Measurements from ENCODE around the gene RAB7B.

The RAB7B gene

DNA sequence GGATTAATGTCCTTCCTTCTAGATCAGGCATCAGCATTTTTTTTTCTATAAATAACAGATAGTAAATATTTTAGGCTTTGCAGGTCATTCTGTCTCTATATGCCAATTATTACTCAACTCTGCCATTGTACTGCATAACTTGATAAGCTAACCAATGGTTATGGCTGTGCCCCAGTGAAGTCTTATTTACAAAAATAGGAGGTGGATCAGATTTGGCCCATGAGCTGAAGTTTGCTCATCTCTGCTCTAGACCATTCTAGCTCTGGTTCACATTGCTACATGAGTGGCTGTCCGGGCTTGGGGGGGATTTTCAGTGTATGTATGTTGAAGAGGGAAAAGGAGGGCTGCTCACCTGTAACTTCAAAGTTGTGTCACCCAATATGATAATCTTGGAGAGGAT is 10.1 kb downstream of the RAB7B start:
- no peak overlapping the region for H3K4me3 ChIP-seq (ENCODE audit: low read depth, low read length)
- TF ChIP-seq, protein P1, sequence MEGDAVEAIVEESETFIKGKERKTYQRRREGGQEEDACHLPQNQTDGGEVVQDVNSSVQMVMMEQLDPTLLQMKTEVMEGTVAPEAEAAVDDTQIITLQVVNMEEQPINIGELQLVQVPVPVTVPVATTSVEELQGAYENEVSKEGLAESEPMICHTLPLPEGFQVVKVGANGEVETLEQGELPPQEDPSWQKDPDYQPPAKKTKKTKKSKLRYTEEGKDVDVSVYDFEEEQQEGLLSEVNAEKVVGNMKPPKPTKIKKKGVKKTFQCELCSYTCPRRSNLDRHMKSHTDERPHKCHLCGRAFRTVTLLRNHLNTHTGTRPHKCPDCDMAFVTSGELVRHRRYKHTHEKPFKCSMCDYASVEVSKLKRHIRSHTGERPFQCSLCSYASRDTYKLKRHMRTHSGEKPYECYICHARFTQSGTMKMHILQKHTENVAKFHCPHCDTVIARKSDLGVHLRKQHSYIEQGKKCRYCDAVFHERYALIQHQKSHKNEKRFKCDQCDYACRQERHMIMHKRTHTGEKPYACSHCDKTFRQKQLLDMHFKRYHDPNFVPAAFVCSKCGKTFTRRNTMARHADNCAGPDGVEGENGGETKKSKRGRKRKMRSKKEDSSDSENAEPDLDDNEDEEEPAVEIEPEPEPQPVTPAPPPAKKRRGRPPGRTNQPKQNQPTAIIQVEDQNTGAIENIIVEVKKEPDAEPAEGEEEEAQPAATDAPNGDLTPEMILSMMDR (IDR thresholded peaks at IDR 0.05; ENCODE audit: borderline replicate concordance, insufficient read depth, low read depth, low read length) = no peak

DNA sequence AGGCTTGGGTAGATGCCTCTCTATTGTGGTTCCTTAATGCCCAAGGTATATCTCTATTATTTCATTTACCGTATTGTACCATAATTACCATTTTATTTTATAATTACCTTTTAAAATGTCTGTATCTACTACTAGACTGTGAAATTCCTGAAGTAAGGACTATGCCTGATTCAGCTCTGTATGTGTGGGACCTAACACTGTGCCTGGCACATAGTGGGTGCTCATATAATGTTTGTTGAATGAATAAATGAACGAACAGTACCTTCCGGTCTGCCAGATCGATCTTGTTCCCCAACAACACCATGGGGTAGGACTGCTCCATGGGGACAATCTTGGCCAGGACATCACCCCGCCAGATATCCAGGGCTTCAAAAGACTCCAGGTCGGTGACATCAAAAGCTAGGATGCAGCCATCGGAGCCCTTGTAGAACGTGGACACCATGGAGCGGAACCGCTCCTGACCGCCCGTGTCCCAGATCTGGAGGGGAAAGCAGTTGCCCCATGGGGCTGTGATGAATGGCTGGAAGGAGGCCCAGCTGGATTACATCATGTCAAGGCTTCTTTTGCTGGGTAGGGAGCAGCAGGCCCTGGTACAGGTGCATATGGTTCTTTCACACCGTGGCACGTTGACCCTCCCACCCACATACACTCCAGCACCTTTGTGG is 10.8 kb downstream of the RAB7B start:
- TF ChIP-seq, protein P1 (IDR thresholded peaks at IDR 0.05; ENCODE audit: borderline replicate concordance, insufficient read depth, low read depth, low read length) = no peak
- H3K4me3 ChIP-seq (ENCODE audit: low read depth, low read length) = no peak overlapping the region

DNA sequence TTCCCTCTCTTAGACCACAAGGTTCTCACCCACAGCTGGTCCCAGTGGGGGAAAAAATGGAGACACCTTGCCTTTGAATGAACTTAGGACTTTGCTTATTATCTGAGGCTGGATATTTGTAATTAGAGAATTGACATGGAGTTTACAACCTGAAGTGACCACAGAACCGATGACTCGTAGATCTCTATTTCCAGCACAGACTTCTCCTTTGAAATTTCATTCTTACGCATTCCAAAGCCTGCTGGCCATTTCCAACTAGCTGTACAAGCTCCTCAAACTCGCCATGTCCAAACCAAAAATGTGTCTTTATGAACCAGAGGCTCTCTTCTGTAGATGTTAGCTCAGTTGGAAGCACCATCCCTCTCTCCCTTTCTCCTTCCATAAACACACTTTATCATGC is 12.0 kb downstream of the RAB7B start:
- TF ChIP-seq, protein P1 (IDR thresholded peaks at IDR 0.05; ENCODE audit: borderline replicate concordance, insufficient read depth, low read depth, low read length) = no peak
- H3K4me3 ChIP-seq (ENCODE audit: low read depth, low read length) = no peak overlapping the region

DNA sequence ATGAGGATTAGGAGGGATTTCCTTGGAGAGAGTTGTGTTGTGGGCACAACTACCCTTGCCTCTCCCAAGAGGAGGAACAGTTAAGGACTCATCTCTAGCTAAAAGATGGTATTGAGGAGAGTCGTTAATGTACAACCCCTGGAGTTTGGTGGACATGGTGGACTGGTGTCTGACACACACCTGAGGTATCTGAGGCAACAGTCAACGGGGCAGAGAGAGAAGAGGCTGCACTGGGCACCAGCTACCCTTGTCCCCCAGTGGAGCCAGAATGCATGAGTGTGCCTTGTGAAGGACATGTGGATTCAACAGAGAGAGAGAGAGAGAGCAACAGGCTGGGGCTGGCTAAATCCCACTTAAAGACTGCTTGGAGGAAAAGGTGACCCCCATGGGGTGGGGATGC is 13.0 kb downstream of the RAB7B start:
- no peak overlapping the region for H3K4me3 ChIP-seq (ENCODE audit: low read depth, low read length)
- TF ChIP-seq, protein P1 (IDR thresholded peaks at IDR 0.05; ENCODE audit: borderline replicate concordance, insufficient read depth, low read depth, low read length) = no peak

DNA sequence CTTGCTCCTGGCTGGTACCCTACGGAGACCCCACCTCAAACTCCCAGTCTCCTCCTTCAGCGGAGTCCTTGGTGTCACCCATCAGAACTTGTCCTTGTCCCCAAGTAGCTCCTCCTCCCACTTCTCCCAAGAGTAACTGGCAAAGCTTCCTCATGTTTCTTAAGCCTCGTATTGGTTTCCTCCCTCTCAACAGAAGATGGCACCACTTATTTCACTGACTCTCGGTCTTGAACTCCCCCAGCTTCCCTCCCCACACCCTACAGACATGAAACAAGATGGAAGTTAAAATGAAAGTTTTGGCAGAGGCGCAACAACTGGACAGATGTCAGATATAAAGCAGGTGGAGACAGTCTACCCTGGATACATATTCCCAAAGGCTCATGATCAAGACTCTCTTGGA is 13.4 kb downstream of the RAB7B start:
- TF ChIP-seq, protein P1 (IDR thresholded peaks at IDR 0.05; ENCODE audit: borderline replicate concordance, insufficient read depth, low read depth, low read length) = no peak
- H3K4me3 ChIP-seq (ENCODE audit: low read depth, low read length) = no peak overlapping the region

DNA sequence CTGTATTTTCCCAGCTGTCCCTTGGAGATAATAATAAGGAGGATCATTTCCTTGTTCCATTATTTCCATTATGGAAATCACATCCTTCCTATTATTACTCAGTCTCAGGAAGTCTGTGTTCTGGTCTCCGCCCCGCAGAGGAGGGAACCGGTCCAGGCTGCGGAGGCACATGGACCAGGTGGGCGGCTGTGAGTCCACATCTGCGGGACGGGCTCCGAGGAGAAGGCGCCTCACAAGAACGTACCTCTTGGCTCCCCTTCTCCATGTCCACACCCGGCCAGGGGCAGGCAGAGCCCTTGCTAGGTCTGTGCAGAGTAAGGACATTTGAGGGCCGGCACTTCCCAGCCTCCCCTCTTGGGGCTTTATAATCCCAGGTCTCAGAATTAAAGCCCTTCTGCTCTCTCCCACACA is 14.6 kb downstream of the RAB7B start:
- H3K4me3 ChIP-seq (ENCODE audit: low read depth, low read length) = no peak overlapping the region
- TF ChIP-seq, protein P1 (IDR thresholded peaks at IDR 0.05; ENCODE audit: borderline replicate concordance, insufficient read depth, low read depth, low read length) = no peak

DNA sequence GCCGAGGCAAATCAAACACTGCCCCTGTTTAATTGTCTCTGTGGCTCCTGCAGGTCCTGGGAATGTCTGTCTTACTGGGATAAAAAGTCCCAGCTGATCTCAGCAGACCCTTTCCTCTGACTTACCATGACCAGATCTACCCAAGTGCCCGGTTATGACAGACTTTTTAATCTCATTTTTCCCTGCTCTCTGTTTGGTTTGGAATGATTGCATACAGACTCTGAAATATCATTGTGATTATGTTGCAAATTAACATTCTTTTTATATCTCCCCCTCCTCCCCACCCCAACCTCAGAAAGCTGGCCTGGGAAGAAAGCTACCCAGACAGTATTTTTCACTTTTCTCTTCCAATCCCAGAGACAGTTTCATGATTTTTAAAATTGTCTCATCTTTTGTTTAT is 16.3 kb downstream of the RAB7B start:
- TF ChIP-seq, protein P1 (IDR thresholded peaks at IDR 0.05; ENCODE audit: borderline replicate concordance, insufficient read depth, low read depth, low read length) = no peak
- H3K4me3 ChIP-seq (ENCODE audit: low read depth, low read length) = no peak overlapping the region
